NK-92 (cell line): ENCODE results near the gene STAMBPL1.
"Not testable (repeated sequence)": the region's sequence is repeated elsewhere in the genome, so short reads cannot be mapped to it uniquely, and the experiment has no call there.

Experiments used
- DNase-seq: peaks from one replicate; lab custom pipeline; 2025; ENCODE audit not compliant: unreplicated experiment; lab: John Stamatoyannopoulos, UW

Gene STAMBPL1

GRCh38 chr10:88879534-88880281 is at the start of gene STAMBPL1:
Gene STAMBPL1, plus strand, starts transcription at chr10:88880245. Its CDS starts 21,464 bp downstream, at chr10:88901709.
- no peak for DNase-seq

DNA sequence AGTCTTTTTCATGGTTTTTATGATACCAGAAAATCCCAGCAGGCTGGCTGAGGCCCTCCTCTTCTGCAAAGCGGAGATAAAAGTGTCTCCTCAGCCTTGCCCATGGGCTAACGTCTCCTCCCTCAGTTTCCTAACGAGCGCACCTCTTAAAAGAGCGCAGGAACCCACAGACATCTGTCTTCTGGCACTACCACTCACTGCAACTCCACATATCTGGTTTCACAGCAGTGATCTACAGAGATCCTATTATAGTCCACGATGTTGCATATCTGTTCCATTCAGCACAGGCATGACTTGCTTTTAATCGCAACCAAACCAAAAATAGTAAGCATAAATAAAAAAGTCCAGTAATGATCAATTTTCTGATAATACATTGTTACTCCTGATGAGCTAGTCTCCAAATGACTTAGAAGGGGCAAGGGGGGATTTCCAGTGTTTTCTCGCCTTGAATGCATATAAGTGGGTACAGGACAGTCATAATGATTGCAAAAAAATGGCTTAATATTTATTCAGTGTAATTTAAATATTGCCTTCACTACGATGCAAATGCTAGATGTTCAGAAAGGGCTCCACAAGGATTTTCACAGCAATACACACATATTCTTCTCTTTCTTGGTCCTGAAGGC is 49.3 kb upstream of the STAMBPL1 start:
- no peak for DNase-seq

DNA sequence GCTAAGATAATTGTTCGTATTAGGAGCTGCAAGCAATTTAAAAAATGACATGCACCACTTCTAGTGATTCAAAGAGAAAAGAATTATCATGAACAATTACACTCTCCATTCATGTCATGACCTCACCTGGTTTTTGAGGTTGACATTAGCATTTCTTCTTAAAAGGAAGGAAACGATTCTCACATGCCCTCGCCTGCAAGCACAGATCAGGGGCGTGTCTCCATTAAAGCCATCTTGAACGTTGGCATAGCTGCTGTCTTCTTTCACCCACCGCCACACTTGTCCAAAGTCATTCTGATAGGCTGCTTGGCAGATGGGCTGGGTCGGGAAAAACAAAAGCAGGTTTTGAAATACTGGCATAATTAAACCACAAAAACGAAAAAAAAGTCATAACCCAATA is 48.3 kb upstream of the STAMBPL1 start:
- DNase-seq, result no peak

DNA sequence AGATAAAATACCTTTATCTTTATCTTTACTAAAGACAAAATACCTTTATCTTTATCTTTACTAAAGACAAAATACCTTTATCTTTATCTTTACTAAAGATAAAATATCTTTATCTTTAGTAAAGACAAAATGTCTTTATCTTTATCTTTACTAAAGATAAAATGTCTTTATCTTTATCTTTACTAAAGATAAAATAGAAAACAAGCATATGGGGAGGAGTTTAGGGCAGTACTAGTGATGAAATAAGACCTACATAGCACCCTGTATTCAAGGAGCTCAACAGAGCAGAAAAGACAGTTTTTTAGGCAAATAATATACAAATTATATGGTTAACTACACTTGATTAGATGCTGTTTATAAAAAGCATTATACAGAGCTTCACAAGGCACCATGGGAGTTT is 47.7 kb upstream of the STAMBPL1 start:
- DNase-seq, result no peak

GRCh38 chr10:88833156-88833555 is 46.9 kb upstream of the STAMBPL1 start:
- no peak for DNase-seq

DNA sequence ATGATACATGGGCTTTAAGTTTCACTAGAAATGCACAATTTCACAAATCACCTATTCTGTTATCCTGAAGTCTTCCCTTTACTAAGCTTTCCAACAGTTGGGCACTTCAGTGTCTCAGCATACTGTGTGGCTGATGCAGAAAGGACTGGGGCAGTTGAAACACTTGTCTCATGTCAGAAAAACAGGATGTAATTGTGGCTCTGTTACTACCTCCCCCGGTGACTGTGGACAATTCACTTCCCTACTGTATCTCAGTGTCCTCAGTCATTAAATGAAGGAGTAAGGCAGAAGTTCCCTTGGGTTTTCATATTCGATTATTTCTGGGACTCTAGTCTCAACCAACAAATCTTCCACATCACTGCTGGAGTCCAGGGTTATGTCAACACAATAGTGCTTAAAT is 46.3 kb upstream of the STAMBPL1 start:
- DNase-seq, result no peak

GRCh38 chr10:88835096-88835909 is 44.7 kb upstream of the STAMBPL1 start:
- DNase-seq, result peak; percentile 36

- DNase-seq, result no peak
Measured at GRCh38 chr10:88835910-88836221, 44.2 kb upstream of the STAMBPL1 start.

DNA sequence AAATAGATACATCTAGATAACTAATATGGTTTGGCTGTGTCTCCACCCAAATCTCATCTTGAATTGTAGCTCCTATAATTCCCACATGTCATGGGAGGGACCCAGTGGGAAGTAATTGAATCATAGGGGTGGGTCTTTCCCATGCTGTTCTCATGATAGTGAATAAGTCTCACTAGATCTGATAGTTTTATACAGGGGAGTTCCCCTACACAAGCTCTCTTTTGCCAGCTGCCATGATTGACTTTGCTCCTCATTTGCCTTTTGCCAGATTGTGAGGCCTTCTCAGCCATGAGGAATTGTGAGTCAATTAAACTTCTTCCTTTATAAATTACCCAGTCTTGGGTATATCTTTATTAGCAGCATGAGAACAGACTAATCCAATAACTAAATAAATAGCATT is 42.4 kb upstream of the STAMBPL1 start:
- not testable (repeated sequence) for DNase-seq

GRCh38 chr10:88838766-88839350 is 41.2 kb upstream of the STAMBPL1 start:
- no peak for DNase-seq

GRCh38 chr10:88840104-88840503 is 39.9 kb upstream of the STAMBPL1 start:
- no peak for DNase-seq

- DNase-seq, result no peak
Measured at GRCh38 chr10:88840881-88841280, 39.2 kb upstream of the STAMBPL1 start.

- no peak for DNase-seq
Measured at GRCh38 chr10:88841316-88842111, 38.5 kb upstream of the STAMBPL1 start.

DNA sequence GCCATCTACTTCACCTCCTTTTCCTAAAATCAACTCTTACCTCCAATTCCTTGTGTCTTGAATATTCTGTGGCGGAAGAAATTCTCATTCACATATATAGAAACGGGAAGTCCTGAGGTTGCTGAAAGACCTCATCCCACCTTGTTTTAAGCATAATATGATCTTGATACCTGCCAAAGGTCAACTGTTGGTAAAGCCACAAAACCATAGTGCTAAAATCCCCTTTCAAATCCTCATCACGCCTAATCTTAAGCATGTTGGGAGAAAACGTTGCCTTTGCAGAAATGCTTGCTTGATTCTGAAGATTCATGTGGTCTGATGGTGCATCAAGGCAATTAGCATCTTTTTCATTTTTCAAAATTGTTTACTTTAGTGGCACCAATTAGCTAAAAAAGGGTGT is 36.9 kb upstream of the STAMBPL1 start:
- DNase-seq, result no peak

GRCh38 chr10:88848499-88848898 is 31.5 kb upstream of the STAMBPL1 start:
- no peak for DNase-seq

DNA sequence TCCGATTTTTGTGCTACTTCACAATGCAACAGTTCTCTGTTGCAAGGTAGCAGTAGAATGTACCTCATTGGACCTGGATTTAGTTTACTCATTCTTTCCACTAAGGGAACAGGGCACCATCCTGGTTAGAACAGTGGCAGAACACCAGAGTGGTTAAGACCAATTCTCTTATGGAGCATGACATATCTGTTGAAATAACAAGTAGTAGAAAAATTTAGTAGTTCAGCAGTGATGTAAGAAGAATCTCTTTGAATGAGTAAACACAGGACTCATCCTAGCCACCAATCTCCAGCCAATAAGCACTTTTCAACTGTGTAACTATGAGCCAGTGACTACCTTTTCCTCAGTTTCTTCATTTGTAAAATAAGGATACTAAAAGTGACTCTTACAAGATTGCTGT is 30.8 kb upstream of the STAMBPL1 start:
- no peak for DNase-seq

GRCh38 chr10:88850712-88851111 is 29.3 kb upstream of the STAMBPL1 start:
- no peak for DNase-seq

DNA sequence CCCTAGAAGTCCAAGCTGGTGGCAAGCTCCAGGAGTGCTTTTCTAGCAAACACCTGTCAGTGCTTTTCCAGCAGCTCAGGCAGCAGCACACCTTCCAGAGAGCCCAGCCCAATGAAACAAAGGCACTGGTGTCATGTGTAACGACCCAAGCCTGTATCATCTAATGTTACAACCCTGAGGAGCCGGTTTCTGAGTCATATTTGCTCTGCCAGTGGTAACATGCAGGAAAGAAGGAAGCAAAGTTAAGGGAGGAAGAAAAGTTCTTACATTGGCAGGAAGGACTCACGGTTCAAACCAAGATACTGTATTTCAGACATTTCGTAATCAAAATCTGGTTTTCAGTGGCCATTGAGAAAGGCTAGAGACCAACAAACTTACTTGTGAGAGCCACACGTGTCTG is 28.3 kb upstream of the STAMBPL1 start, which contains the start of gene ANKRD22:
TSS of gene ANKRD22 (minus strand) at position 139 of the 400 bp plus-strand sequence. CDS start 237 bp downstream, outside the sequence.
- DNase-seq, result no peak

DNA sequence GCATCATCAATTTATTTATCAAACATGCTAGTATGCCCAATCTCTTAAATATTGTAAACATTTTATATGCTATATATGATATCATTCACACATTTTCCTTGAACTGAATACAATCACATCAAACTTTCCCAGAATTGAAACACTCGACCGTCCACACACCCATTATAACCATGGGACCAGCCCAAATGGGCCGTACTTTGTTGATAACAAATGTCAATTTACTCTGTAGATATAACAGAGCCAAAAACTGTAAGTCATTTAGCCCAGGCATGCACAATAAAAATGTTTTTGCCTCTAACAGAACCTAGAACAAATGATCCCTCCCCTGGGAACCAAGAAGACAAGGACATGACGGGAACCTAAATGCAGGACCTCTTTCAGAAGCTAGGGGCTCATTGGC is 27.7 kb upstream of the STAMBPL1 start:
- DNase-seq, result no peak

- DNase-seq, result no peak
Measured at GRCh38 chr10:88853155-88853881, 26.7 kb upstream of the STAMBPL1 start.
